Erythroblast (primary cell): ENCODE results near the gene MFF.
"Not testable (repeated sequence)": the region's sequence is repeated elsewhere in the genome, so short reads cannot be mapped to it uniquely, and the experiment has no call there.

Experiments used
- DNase-seq, 2 experiments: peaks; one replicate each; lab custom pipeline; 2025; lab: John Stamatoyannopoulos, UW
- GATA1 ChIP-seq: IDR thresholded peaks from 2 replicates; pipeline ENCODE4 v1.6.1; 2011; ENCODE audit warnings: low read depth, mild to moderate bottlenecking, control low read depth, low read length, moderate library complexity
- POLR2A ChIP-seq: IDR thresholded peaks from 2 replicates; pipeline ENCODE4 v1.6.1; 2011; ENCODE audit warnings: mild to moderate bottlenecking, low read length

Gene MFF

GRCh38 chr2:227347117-227347516, 22.1 kb downstream of the MFF start:
- no peak for TF ChIP-seq GATA1
- no peak for TF ChIP-seq POLR2A
- no peak for DNase-seq

GRCh38 chr2:227348324-227348723, 23.3 kb downstream of the MFF start:
- DNase-seq, result no peak

GRCh38 chr2:227349989-227350612, 25.1 kb downstream of the MFF start:
- no peak for TF ChIP-seq POLR2A
- TF ChIP-seq GATA1, result no peak
- DNase-seq, result no peak

More at GRCh38 chr2:227348324-227348723, 23.3 kb downstream of the MFF start:
- TF ChIP-seq GATA1, result no peak

- TF ChIP-seq GATA1 (no peak), POLR2A (no peak)
- no peak for DNase-seq
Measured at GRCh38 chr2:227351639-227352038, 26.6 kb downstream of the MFF start.

GRCh38 chr2:227360351-227360750, 35.3 kb downstream of the MFF start:
- no peak for DNase-seq
- no peak for TF ChIP-seq GATA1
- TF ChIP-seq POLR2A, result no peak

GRCh38 chr2:227363756-227364155, 38.7 kb downstream of the MFF start:
- peak; percentile 30 to 32 for DNase-seq

GRCh38 chr2:227364585-227365263, 39.7 kb downstream of the MFF start:
- DNase-seq, result not testable (repeated sequence)

More at GRCh38 chr2:227363756-227364155, 38.7 kb downstream of the MFF start:
- TF ChIP-seq GATA1, result no peak
- TF ChIP-seq POLR2A, result no peak

GRCh38 chr2:227365833-227366232, 40.8 kb downstream of the MFF start:
- no peak for DNase-seq
- no peak for TF ChIP-seq POLR2A
- TF ChIP-seq GATA1, result no peak

DNA sequence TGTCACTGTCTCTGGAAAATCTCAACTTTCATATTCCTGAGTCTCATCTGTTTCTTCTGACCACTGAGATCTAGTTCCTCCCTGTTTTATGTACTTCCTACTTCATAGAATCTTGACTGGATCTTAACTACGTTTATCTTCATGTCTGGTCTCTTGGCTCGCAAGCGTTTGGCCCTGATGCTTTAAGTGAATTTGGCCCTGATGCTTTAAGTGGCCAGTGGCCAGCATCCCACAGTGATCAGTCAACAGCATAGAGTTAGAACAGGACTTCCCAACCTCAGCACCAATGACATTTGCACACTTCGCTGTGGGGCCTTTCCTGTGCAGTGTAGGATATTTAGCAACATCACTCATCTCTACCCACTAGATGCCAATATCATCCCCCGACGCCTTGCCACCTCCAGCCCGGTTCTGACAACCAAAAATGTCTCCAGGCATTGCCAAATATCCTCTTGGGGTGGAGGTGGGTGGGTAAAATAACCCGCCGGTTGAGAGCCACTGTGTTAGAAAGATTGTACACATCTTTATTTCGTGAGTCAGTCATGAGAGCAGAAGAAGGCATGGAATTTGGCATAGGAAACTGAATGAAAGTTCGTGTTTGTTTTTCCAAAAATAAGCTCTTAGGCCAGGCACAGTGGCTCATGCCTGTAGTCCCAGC, 41.8 kb downstream of the MFF start:
- TF ChIP-seq GATA1 (no peak), POLR2A (no peak)
- DNase-seq, result no peak

DNA sequence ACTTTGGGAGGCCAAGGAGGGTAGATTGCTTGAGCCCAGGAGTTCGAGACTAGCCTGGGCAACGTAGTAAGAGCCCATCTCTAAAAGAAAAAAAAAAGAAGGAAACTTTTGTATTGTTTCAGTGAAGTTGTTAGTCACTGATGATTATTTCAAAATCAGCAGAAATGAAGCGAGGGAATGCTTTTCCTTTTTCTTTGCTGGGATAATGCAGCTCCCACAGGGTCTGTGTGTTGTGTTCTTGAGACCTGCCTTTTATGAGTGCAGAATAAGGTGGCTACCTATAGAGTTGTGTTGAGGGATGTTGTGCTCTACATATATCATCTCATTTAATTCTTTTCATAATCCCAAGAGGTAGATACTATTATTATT, 42.4 kb downstream of the MFF start:
- no peak for DNase-seq
- no peak for TF ChIP-seq POLR2A

GRCh38 chr2:227368574-227368973, 43.5 kb downstream of the MFF start:
- TF ChIP-seq GATA1 (no peak), POLR2A (no peak)
- DNase-seq, result no peak

GRCh38 chr2:227370092-227370491, 45.0 kb downstream of the MFF start:
- no peak for TF ChIP-seq POLR2A
- no peak for TF ChIP-seq GATA1

DNA sequence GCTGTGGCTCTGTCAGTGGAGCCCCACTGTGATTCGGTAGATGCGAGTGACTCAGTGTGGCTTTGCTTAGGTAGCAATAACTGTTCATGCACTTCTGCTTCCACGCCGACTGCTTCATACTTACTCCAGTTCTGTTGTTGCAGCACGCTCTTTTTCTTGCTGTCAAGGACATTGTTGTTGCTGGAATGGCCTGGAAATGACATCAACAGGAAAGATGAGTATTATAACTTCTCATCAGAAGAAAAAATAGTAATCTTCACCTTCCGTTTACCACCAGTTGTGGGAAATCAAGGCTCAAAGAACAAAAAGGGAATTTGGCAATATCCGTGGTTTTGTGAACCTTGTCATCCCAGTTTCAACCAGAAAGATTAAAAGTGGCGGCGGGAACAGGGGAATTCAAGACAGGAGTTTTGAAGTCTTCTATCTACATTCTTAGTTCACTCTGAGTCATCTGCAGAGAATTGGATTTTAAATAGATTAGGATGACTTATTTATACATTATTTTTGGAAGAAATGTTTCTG, 45.8 kb downstream of the MFF start:
- TF ChIP-seq POLR2A (no peak), GATA1 (no peak)
- no peak for DNase-seq

More at GRCh38 chr2:227370092-227370491, 45.0 kb downstream of the MFF start:
- DNase-seq, result no peak

GRCh38 chr2:227373389-227373788, 48.3 kb downstream of the MFF start:
- no peak for TF ChIP-seq GATA1

More at GRCh38 chr2:227373389-227373788, 48.3 kb downstream of the MFF start:
- DNase-seq, result no peak
